Stomach (tissue), 4 donors: Measurements from ENCODE around the gene KIAA0513.

Source experiments
- CTCF ChIP-seq, 7 experiments: fragments of 450-650 bp in 4 of 7; fragments of 200-600 bp in 3 of 7; sonication (generic) in 3 of 7; IDR thresholded peaks; one replicate each; pipeline ENCODE4 v1.5.1; 2016 to 2019; ENCODE audit warnings: antibody characterized with exemption in 7 of 7, control low read depth in 2 of 7, mild to moderate bottlenecking in 1 of 7
- EP300 ChIP-seq: sonication (generic); formaldehyde crosslinking; IDR thresholded peaks from one replicate; pipeline ENCODE4 v1.6.1; 2017; ENCODE audit warnings: antibody characterized with exemption

- no peak for TF ChIP-seq EP300
- TF ChIP-seq CTCF (IDR thresholded peaks at IDR 0.05) = no peak
These were observed 1.3 kb downstream of the KIAA0513 start for GRCh38 chr16:85028685-85029407.
